GM18909 (cell line): ENCODE data around the gene CD74.
A peak's percentile ranks its signal among the peaks of the same experiment; 100 is the strongest.

ENCODE experiments used
- ATAC-seq: cut with Tn5 transposase; IDR thresholded peaks from one replicate; pipeline ENCODE4 v1.9.1; 2021; ENCODE audit warnings: mild to moderate bottlenecking; ENCODE audit not compliant: unreplicated experiment, poor library complexity

Gene CD74

GRCh38 chr5:150398722-150399523 is 13.8 kb downstream of the CD74 start:
- ATAC-seq: peak; percentile 70

- ATAC-seq: no peak
These were observed 14.7 kb downstream of the CD74 start for GRCh38 chr5:150397782-150398721.

- no peak for ATAC-seq
These were observed 15.4 kb downstream of the CD74 start for GRCh38 chr5:150397146-150397781.

- no peak for ATAC-seq
These were observed 16.4 kb downstream of the CD74 start for GRCh38 chr5:150396267-150396666.

- no peak for ATAC-seq
These were observed 17.1 kb downstream of the CD74 start for GRCh38 chr5:150395688-150395975.

- no peak for ATAC-seq
These were observed 17.6 kb downstream of the CD74 start for GRCh38 chr5:150394912-150395687.

GRCh38 chr5:150394131-150394530 is 18.6 kb downstream of the CD74 start:
- ATAC-seq: peak; percentile 42

- ATAC-seq: no peak
These were observed 19.5 kb downstream of the CD74 start for GRCh38 chr5:150393096-150393645.

GRCh38 chr5:150392680-150393079 is 20.0 kb downstream of the CD74 start:
- ATAC-seq: no peak

GRCh38 chr5:150391986-150392385 is 20.7 kb downstream of the CD74 start:
- no peak for ATAC-seq

GRCh38 chr5:150391064-150391834 is 21.5 kb downstream of the CD74 start:
- no peak for ATAC-seq

- no peak for ATAC-seq
These were observed 23.0 kb downstream of the CD74 start for GRCh38 chr5:150389531-150390266.

GRCh38 chr5:150386024-150386855 is 26.5 kb downstream of the CD74 start:
- no peak for ATAC-seq

GRCh38 chr5:150384701-150385100 is 28.0 kb downstream of the CD74 start:
- ATAC-seq: no peak

- ATAC-seq: no peak
These were observed 34.6 kb downstream of the CD74 start for GRCh38 chr5:150377964-150378694.

GRCh38 chr5:150376799-150377771 is 35.6 kb downstream of the CD74 start:
- no peak for ATAC-seq
